Stimulated activated CD4-positive, alpha-beta T cell treated with anti-CD3 and anti-CD28 coated beads, Interleukin-1b, Interleukin-23, amount 100 ng/mL, for 1 hour (primary cell): Measurements from ENCODE around the gene OR2S2.

Source experiments
- DNase-seq, 2 donors: peaks; one replicate each; pipeline ENCODE4 v3.0.0-alpha.2; 2020; ENCODE audit warnings: low read depth in 2 of 2

The OR2S2 gene

DNA sequence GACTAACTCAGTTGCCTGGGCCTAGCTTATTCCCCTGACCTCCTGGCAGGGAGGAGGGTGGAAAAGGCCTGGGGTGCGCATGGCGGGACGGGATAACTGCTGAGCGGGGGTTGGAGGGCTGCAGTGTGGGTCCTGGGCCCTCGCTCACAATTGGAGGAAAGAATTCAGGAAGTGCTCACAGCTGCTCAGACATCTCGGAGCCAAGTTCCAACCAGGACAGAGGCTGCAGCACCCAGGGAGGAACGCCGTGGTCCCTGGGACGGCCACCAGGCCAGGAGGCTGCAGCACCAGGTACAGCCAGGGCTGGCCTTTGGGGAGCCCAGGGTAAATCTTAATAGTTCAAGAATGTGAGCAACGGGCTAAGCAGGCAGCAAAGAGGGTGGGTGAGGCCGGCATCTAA, 48.7 kb downstream of the OR2S2 start, which contains the start of gene SPAAR:
SPAAR (plus strand) TSS at position 217 of the 400 bp plus-strand sequence. CDS start 974 bp downstream, outside the sequence.
- DNase-seq, result no peak

DNA sequence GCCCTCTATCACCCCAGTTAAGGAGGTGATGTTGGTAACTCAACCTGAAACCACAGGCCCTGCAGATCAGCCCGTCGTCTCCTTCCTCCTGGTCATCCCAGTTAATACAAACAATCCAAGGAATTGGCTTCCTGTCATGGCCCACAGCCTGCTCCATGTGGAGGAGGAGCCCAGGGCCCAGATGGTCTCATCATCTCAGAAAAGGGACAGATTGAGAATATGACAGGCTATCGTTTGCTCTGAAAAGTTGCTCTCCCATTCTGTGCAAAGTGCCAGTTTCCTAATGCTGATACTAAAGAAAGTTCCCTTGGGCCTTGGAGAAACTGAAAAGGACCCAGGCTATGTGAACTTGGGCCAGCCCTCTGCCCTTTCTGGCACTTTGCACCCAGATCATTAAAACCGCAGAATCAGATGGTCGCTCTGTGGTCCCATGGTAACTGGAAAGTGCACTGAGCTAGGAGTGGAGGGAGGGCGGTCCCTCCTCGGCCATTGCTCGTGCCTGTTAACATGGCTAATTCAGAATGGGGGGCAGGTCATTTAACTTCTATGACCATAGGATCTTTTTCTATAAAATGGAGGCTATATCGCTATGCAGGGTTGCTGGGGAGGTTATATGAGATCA, 49.3 kb downstream of the OR2S2 start:
- no peak for DNase-seq

GRCh38 chr9:35907711-35908503, 50.0 kb downstream of the OR2S2 start:
- DNase-seq, result no peak
